LNCaP clone FGC (cell line): ENCODE data around the gene INSL3.

Experiments used
- DNase-seq: peaks from one replicate; pipeline ENCODE4 v3.0.0-alpha.2; 2011; ENCODE audit warnings: low read depth
- H3K4me3 ChIP-seq: 2 replicates; pipeline ENCODE4 v1.5.1; 2011; ENCODE audit warnings: mild to moderate bottlenecking, low read depth, low read length, control low read depth
- TF ChIP-seq, protein P1 (sequence below): IDR thresholded peaks from 2 replicates; pipeline ENCODE4 v1.5.1; 2012; ENCODE audit warnings: mild to moderate bottlenecking; ENCODE audit not compliant: control insufficient read depth, insufficient read depth; ENCODE audit errors: extremely low read depth

INSL3 gene

GRCh38 chr19:17843908-17844490 lies 22.7 kb upstream of the INSL3 start:
- no peak overlapping the region for H3K4me3 ChIP-seq
- TF ChIP-seq, protein P1, sequence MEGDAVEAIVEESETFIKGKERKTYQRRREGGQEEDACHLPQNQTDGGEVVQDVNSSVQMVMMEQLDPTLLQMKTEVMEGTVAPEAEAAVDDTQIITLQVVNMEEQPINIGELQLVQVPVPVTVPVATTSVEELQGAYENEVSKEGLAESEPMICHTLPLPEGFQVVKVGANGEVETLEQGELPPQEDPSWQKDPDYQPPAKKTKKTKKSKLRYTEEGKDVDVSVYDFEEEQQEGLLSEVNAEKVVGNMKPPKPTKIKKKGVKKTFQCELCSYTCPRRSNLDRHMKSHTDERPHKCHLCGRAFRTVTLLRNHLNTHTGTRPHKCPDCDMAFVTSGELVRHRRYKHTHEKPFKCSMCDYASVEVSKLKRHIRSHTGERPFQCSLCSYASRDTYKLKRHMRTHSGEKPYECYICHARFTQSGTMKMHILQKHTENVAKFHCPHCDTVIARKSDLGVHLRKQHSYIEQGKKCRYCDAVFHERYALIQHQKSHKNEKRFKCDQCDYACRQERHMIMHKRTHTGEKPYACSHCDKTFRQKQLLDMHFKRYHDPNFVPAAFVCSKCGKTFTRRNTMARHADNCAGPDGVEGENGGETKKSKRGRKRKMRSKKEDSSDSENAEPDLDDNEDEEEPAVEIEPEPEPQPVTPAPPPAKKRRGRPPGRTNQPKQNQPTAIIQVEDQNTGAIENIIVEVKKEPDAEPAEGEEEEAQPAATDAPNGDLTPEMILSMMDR = no peak
- no peak for DNase-seq

- no peak for DNase-seq
- TF ChIP-seq, protein P1 = no peak
- H3K4me3 ChIP-seq = no peak overlapping the region
Observed at GRCh38 chr19:17843292-17843827, 22.0 kb upstream of the INSL3 start.

DNA sequence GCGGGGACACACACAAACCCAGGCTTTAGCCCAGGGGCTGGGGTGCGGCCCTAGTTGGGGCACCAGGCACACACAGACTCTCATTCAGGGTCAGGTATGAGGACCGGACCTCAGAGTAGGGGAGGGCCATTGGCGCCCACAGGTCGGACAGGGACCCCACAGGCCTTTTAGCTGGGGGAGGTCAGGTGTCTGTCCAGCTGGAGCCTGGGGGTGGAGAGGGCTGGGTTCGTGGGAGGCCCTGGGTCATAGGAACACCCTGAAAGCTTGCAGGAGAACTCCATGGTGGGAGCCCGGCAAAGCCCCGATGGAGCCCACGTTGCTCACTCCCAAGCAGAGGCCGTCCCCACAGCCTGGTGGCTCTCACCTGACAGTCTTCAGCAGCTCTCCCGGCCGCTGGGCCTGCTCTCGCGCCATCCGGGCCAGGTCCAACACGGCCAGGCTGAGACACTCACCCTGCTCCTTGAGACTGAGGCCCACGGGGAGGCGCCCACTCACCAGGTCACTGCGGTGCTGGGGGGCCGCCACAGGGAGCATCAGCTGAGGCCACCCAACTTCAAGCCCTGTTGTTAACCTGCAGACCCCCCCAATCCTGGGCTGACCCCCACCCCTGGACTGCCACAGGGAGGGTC lies 21.5 kb upstream of the INSL3 start:
- H3K4me3 ChIP-seq = peak overlapping the region; percentile 36
- TF ChIP-seq, protein P1 = no peak
- no peak for DNase-seq

DNA sequence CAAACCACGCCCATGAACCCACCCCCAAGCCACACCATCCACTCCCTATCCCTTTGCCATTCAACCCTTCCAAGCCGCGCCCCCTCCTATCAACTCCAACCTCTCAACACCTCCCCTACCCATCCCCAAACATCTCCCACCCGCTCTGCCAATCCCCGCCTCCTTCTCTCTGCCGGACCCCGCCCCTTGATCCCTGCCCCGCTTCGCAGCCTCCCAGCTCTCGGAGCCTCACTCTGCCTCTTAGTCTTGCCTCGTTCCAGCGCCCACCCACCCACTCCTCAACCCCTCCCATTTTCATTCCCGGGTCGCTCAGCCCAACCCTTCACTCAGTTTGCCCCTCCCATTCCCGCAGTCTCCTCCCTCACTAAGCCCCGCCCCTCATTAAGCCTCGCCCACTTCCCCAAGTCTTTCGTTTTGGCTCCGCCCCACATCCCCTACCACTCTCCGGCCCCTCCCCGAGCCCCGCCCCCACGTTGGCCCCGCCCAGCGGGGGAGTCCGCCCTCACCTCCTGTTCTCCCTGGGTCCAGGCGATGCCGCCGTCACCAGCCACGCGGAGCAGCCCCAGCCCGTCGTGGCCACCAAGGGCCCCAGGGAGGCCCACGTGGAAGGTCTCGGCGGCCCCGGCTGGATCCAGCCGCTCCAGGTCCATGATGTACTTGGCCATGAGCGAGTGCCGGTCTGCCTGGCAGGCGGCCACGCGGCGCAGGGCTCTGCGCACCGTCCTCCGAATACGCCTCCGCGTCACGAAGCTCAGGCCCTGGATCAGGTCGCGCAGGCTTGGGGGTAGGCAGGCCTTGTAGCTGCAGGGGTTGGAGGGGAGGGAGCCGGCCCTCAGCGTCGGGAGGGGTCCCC lies 20.7 kb upstream of the INSL3 start:
- DNase-seq = no peak
- TF ChIP-seq, protein P1 = no peak
- H3K4me3 ChIP-seq = peak overlapping the region; percentile 36

DNA sequence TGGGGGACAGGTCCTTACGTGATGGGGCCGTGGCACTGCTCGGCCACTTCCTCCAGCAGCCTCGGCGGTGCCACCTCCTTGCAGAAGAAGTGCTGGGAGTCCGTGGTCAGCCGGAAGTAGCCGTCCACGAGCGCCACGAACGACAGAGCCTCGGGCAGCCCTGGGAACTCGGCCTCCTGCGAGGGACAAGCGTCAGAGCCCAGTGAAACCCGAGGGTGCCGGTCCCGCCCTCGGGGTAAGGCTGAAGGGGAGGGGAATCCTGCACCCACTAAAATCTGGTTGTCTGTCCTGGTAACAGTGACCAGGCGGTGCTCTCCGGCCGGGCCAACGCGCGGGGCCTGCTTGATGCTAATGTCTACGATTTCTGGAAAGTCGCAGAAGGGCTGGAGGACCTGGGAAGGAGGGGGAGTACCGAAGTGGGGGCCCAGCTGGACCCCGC lies 20.1 kb upstream of the INSL3 start:
- TF ChIP-seq, protein P1 = no peak
- DNase-seq = no peak
- no peak overlapping the region for H3K4me3 ChIP-seq

DNA sequence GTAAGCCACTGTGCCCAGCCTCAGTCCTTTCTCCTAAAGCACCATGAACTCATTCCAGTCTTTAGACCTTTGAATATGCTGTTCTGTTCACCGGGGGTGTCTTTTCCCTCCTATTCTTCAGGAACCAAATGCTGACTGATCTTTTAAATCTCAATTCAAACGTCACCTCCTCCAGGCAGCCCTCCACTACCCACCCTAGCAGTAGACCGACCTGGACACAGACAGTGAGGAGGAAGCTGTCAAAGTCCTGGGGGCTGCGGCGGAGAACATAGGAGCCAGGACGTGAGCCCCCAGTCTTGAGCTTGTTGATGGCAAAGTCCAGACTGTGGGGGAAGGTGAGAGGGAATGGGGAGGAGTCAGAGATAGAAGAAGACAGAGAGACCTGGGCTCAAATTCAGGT lies 18.7 kb upstream of the INSL3 start:
- no peak for DNase-seq
- H3K4me3 ChIP-seq = no peak overlapping the region
- TF ChIP-seq, protein P1 = no peak
